Skeletal muscle cell (primary cell): ENCODE measurements around the gene ELANE.
"Not testable (repeated sequence)": the region's sequence is repeated elsewhere in the genome, so short reads cannot be mapped to it uniquely, and the experiment has no call there.

ENCODE experiments used
- DNase-seq: peaks from one replicate; pipeline ENCODE4 v3.0.0-alpha.2; 2010; ENCODE audit warnings: low read depth
- H3K4me3 ChIP-seq: 2 replicates; pipeline ENCODE4 v1.5.1; 2011; ENCODE audit warnings: low read depth, mild to moderate bottlenecking, control low read depth, low read length, moderate library complexity

Gene ELANE

GRCh38 chr19:813219-814151, 38.6 kb upstream of the ELANE start:
- no peak for DNase-seq
- no peak overlapping the region for H3K4me3 ChIP-seq

- DNase-seq = no peak
- no peak overlapping the region for H3K4me3 ChIP-seq
Observed at GRCh38 chr19:814152-815078, 37.7 kb upstream of the ELANE start.

- DNase-seq = no peak
Observed at GRCh38 chr19:815079-815774, 36.9 kb upstream of the ELANE start.

GRCh38 chr19:815775-816499, 36.2 kb upstream of the ELANE start:
- H3K4me3 ChIP-seq = no peak overlapping the region
- DNase-seq = no peak

More at GRCh38 chr19:815079-815774, 36.9 kb upstream of the ELANE start:
- no peak overlapping the region for H3K4me3 ChIP-seq

GRCh38 chr19:816500-816857, 35.6 kb upstream of the ELANE start:
- no peak overlapping the region for H3K4me3 ChIP-seq
- DNase-seq = no peak

GRCh38 chr19:820212-820611, 31.9 kb upstream of the ELANE start:
- not testable (repeated sequence) for H3K4me3 ChIP-seq, DNase-seq

- DNase-seq = no peak
- peak overlapping the region; percentile 42 for H3K4me3 ChIP-seq
Observed at GRCh38 chr19:821231-821824, 30.8 kb upstream of the ELANE start.

GRCh38 chr19:821825-822503, 30.1 kb upstream of the ELANE start, which contains the start of gene PLPPR3:
Gene PLPPR3 (minus strand): TSS chr19:821955. CDS start chr19:821559, 396 bp downstream.
- DNase-seq = no peak
- H3K4me3 ChIP-seq = peak within 1 kb of the TSS; percentile 42

- no peak for DNase-seq
- no peak overlapping the region for H3K4me3 ChIP-seq
Observed at GRCh38 chr19:823565-824121, 28.5 kb upstream of the ELANE start.

GRCh38 chr19:824885-825284, 27.2 kb upstream of the ELANE start:
- no peak for DNase-seq
- no peak overlapping the region for H3K4me3 ChIP-seq

GRCh38 chr19:825897-826644, 26.0 kb upstream of the ELANE start:
- no peak overlapping the region for H3K4me3 ChIP-seq
- DNase-seq = no peak

GRCh38 chr19:827314-827709, 24.8 kb upstream of the ELANE start:
- no peak for DNase-seq
- H3K4me3 ChIP-seq = no peak overlapping the region

- no peak within 1 kb of the TSS for H3K4me3 ChIP-seq
- DNase-seq = no peak
Observed at GRCh38 chr19:827710-828321, 24.3 kb upstream of the ELANE start, which contains the start of gene AZU1. Gene AZU1 (plus strand): TSS chr19:827837. CDS start chr19:827847, 10 bp downstream.

- no peak for DNase-seq
- no peak overlapping the region for H3K4me3 ChIP-seq
Observed at GRCh38 chr19:829129-829758, 22.9 kb upstream of the ELANE start.

GRCh38 chr19:831407-832369, 20.4 kb upstream of the ELANE start:
- no peak for DNase-seq
- H3K4me3 ChIP-seq = no peak overlapping the region
